Large intestine (tissue), 3 donors: ENCODE data around the gene TMC2. TPM values are rescaled to one million over a fixed set of nuclear protein-coding genes. Genes with fewer than 3 reads are reported as not detected.
A peak's percentile ranks its signal among the peaks of the same experiment; 100 is the strongest.

Source experiments
- DNase-seq, 2 donors: peaks; one replicate each; pipeline versions ENCODE4 v3.0.0 to v3.0.0-alpha.2; 2013
- H3K27ac ChIP-seq: one replicate; pipeline ENCODE4 v1.5.1; 2013; ENCODE audit warnings: low read length
- H3K27me3 ChIP-seq: 2 replicates; pipeline ENCODE4 v1.6.1; 2013; ENCODE audit warnings: low read length; ENCODE audit not compliant: control insufficient read depth, insufficient read depth
- H3K36me3 ChIP-seq: 2 replicates; pipeline ENCODE4 v1.6.1; 2013; ENCODE audit warnings: low read length; ENCODE audit not compliant: control insufficient read depth, insufficient read depth
- H3K4me1 ChIP-seq: one replicate; pipeline ENCODE4 v1.6.1; 2013; ENCODE audit warnings: low read length; ENCODE audit not compliant: control insufficient read depth, insufficient read depth
- H3K4me3 ChIP-seq: one replicate; pipeline ENCODE4 v1.5.1; 2013; ENCODE audit warnings: low read length
- H3K9me3 ChIP-seq: one replicate; pipeline ENCODE4 v1.6.1; 2013; ENCODE audit warnings: mild to moderate bottlenecking, low read depth, low read length, moderate library complexity; ENCODE audit not compliant: control insufficient read depth
- WGBS: methylation state at CpG from one replicate; pipeline ENCODE4 v1.1.5; 2013; ENCODE audit warnings: low lambda C conversion rate; ENCODE audit not compliant: insufficient coverage; 5-methylcytosine and 5-hydroxymethylcytosine counted together
- polyA plus RNA-seq: library from polyadenylated mRNA; unstranded; fragments of 120-200 nt; gene quantifications from one replicate; pipeline ENCODE4 v1.2.1, GENCODE V29; 2013

TMC2 gene
- polyA plus RNA-seq, 1 donor = 0.45 TPM

DNA sequence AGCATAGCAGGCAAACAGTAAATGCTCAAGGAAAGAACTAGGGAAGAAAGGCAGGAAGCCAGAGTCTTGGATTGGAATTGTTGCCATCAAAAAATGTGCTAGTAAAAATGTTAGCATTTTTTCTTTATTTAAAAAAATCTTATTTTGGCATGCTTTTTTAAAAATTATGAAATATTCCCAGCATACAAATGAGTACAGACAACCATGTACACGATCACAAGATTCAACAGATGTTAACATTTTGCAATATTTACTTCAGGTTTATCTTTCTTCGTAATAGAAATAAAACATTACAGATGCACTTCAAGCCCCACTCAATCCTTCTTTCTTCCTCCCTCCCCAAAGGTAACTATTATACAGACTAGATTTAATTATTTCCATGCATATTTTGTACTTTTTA lies 88.7 kb downstream of the TMC2 start:
- Histone ChIP-seq H3K9me3 (no peaks in the 10 kb centered on the region), H3K4me1 (no peaks in the 10 kb centered on the region), H3K27me3 (no peaks in the 10 kb centered on the region), H3K4me3 (no peak overlapping the region), H3K36me3 (no peaks in the 10 kb centered on the region), H3K27ac (no peak overlapping the region)
- DNase-seq = no peak
- WGBS = 89% methylated on average over 2 of the region's 2 CpGs

DNA sequence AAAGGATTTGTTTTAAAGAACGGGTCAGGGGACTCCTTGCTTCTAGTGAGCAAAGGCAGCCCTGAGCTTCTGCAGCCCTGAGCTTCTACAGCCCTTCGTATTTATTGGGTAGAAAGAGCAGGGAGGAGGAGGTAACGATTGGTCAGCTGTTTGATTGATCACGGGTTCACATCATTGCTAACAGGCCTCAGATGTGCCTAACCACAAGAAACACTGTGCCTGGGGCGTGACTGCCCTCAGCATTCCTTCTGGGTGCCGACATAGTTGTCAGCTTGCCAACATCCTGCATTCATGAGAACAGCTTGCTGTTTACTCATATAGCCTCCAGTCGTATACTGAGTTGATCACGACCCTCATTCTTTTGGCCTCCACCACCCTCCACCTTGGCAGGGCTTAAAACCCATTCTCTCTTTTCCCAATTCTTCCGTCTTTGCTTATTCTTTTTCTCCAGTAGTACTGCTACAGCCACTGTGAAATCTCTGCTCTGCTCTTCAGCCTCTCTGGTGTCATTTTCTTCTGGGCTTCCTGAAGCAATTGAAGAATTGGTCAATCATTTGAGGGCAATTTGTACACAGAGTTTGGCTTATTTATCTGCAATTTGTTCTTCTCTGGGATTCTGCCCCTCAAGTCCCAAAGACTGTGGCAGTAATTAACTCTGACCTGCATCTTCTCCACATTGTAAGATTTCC lies 90.6 kb downstream of the TMC2 start:
- WGBS = 84% methylated on average over 3 of the region's 9 CpGs
- Histone ChIP-seq H3K27me3 (no peaks in the 10 kb centered on the region), H3K4me1 (no peaks in the 10 kb centered on the region), H3K4me3 (no peak overlapping the region), H3K36me3 (no peaks in the 10 kb centered on the region), H3K27ac (no peak overlapping the region), H3K9me3 (no peaks in the 10 kb centered on the region)
- no peak for DNase-seq

DNA sequence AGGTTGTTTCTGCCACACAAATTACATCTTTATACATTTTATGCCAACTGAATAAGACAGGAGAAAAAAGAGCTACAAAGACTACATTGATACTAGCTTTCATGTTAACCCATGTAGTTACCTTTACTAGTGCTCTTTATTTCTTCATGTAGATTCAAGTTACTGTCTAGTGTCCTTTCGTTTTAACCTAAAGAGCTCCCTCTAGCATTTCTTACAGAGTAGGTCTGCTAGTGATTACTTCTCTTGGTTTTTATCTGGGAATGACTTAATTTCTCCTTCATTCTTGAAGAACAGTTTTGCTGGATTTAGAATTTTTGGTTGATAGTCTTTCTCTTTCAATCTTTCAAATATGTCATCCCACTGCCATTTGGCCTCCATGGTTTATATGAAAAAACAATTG lies 94.9 kb downstream of the TMC2 start:
- Histone ChIP-seq H3K9me3 (no peaks in the 10 kb centered on the region), H3K4me3 (no peak overlapping the region), H3K36me3 (no peaks in the 10 kb centered on the region), H3K27ac (no peak overlapping the region), H3K4me1 (no peaks in the 10 kb centered on the region), H3K27me3 (peaks cover 11% of the 10 kb centered on the region)
- WGBS = 33% methylated on average over 1 of the region's 1 CpG
- DNase-seq = no peak

DNA sequence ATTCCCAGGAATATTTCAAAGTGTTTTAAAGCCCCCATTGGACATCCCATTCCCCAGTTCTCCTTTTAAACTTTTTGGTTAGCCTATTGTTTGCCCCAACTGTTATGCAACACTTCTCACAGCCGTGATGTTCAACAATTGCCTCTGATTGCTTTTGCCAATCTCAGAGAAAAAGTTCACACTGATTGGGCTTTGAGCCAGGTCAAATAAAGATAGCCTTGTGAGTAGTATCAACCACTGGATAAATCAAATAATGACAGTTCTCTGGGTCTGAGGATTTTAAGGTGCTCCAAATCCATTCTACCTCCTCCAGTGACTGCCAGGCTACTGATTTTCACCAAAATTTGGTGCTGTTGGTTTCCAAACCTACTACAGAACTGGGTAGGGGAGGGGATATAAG lies 97.0 kb downstream of the TMC2 start:
- Histone ChIP-seq H3K4me3 (no peak overlapping the region), H3K27ac (no peak overlapping the region), H3K9me3 (no peaks in the 10 kb centered on the region), H3K36me3 (no peaks in the 10 kb centered on the region), H3K4me1 (no peaks in the 10 kb centered on the region), H3K27me3 (peaks cover 11% of the 10 kb centered on the region)
- no CpG with 5 or more reads among the region's 1 CpG for WGBS
- no peak for DNase-seq

DNA sequence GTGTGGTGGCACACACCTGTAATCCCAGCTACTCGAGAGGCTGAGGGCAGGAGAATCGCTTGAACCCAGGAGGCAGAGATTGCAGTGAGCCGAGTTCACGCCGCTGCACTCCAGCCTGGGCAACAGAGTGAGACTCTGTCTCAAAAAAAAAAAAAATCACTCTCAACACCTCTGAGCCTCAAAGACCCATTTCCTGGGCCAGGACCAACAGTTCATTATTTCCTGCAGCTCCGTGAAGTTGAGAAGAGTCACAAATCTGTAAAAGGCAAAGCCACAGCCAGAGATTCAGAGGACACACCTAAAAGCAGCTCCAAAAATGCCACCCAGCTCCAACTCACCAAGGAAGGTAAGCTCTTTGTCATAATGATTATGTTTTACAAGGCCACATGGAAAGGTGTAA lies 100.9 kb downstream of the TMC2 start:
- Histone ChIP-seq H3K27ac (no peak overlapping the region), H3K27me3 (peaks cover 11% of the 10 kb centered on the region), H3K4me1 (no peaks in the 10 kb centered on the region), H3K36me3 (no peaks in the 10 kb centered on the region), H3K9me3 (no peaks in the 10 kb centered on the region), H3K4me3 (no peak overlapping the region)
- no peak for DNase-seq
- WGBS = no CpG with 5 or more reads among the region's 6 CpGs

DNA sequence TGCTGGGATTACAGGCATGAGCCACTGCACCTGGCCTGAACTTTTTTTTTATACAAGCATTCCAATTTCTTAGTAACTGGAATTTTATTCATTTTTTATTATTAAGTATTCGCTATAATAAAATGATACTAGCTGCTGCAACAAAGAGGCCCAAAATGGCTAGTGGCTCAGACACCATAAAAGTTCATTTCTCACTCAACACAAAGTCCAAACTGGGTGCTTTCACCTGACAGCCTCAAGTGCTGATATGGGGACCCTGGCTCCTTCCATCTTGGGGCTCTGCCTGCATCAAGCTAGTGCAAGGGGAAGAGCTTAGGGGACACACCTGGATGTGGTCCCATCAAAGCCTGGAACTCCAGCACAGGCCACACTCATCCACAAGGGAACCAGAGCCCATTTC lies 103.9 kb downstream of the TMC2 start:
- Histone ChIP-seq H3K36me3 (peaks cover 4% of the 10 kb centered on the region), H3K27ac (no peak overlapping the region), H3K27me3 (peaks cover 2% of the 10 kb centered on the region), H3K4me1 (no peaks in the 10 kb centered on the region), H3K9me3 (no peaks in the 10 kb centered on the region), H3K4me3 (no peak overlapping the region)
- no CpG with 5 or more reads among the region's 1 CpG for WGBS
- DNase-seq = no peak

DNA sequence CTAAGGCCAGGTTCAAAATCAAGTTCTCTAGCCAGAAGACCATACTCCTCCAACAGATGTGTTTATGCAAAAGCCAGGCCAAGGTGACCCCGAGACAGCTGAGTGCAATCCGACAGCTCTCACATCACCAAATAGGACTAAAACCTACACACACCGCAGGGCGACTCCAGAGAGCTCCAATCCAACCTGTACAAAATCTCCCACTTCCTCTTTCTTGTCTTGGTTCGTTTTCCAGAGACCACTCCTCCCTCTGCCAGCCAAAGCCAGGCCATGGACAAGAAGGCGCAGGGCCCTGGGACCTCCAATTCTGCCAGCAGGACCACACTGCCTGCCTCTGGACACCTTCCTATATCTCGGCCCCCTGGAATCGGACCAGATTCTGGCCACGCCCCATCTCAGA lies 104.5 kb downstream of the TMC2 start:
- Histone ChIP-seq H3K27ac (no peak overlapping the region), H3K4me1 (no peaks in the 10 kb centered on the region), H3K27me3 (no peaks in the 10 kb centered on the region), H3K36me3 (peaks cover 4% of the 10 kb centered on the region), H3K9me3 (no peaks in the 10 kb centered on the region), H3K4me3 (no peak overlapping the region)
- no CpG with 5 or more reads among the region's 9 CpGs for WGBS
- no peak for DNase-seq

DNA sequence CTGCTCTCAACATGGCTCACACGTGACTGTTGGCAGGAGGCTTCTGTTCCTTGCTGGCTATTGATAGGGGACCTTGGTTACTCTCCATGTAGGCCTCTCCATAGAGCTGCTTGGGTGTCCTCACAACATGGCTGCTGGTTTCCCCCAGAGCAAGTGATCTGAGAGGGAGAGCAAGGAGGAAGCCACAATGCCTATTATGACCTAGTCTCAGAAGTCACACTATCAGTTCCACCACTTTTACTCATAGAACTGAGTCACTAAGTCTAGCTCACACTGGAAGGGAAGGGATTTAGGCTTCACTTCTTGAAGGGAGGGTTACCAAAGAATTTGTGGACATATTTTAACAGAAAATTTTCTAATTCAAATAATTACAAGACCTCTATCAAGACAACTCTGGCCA lies 107.3 kb downstream of the TMC2 start:
- Histone ChIP-seq H3K4me3 (no peak overlapping the region), H3K9me3 (no peaks in the 10 kb centered on the region), H3K36me3 (peaks cover 4% of the 10 kb centered on the region), H3K4me1 (no peaks in the 10 kb centered on the region), H3K27ac (no peak overlapping the region), H3K27me3 (no peaks in the 10 kb centered on the region)
- no CpG with 5 or more reads among the region's 1 CpG for WGBS
- no peak for DNase-seq

DNA sequence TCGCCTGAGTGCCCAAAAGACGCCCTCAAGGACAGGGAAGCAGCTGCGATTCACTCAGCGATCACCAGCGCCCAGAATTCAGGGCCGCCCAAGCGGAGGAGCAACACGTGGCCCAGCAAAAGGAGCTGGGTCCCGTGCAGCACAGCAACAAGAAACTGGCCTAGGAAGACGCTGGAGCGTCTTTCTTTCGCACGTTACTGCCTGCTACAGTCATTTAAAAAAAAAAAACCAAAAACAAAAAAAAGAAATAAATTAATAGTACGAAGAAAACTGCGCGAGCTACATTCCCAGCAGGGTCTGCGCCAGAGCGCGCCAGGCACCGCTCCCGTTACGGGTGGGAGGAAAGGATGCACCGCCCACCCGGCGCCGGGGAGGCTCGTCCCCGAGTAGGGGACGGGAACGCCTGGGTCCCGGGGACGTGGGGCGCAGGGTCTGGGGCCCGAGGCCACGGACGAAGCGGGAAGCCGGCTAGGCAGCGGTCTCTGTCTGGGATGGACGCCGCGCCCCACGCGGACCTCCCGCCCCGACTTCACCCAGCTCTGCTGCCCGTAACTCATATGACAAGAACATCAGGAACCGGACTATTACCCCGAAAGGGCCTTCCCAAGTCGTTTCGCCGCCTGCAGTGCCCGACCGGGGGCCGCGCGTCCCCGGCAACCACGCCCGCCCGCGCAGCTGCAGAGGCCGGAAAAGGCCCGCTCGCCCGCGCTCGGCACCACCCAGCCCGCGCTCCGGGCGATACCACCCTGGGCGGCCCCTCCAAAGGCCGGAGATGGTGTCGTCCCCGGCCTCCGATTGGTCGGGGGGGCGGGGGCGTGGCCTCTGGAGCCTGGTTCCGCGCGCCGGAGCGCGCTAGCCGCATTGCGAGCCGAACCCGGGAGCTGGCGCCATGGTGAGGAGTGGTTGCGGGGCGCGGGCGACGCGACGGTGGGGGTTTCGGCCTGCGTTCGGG lies 115.7 kb downstream of the TMC2 start, which contains the start of gene NOP56:
TSS of gene NOP56 (plus strand) at position 861 of the 952 bp plus-strand sequence. CDS start at position 890, 29 bp downstream.
- peak; percentile 89 to 97 for DNase-seq
- Histone ChIP-seq H3K9me3 (no peaks in the 10 kb centered on the region), H3K4me1 (peaks cover 13% of the 10 kb centered on the region), H3K36me3 (peaks cover 33% of the 10 kb centered on the region), H3K27ac (peak within 1 kb of the TSS; percentile 92), H3K27me3 (no peaks in the 10 kb centered on the region), H3K4me3 (peak within 1 kb of the TSS; percentile 98)
- WGBS = 0% methylated on average over 2 of the region's 101 CpGs

DNA sequence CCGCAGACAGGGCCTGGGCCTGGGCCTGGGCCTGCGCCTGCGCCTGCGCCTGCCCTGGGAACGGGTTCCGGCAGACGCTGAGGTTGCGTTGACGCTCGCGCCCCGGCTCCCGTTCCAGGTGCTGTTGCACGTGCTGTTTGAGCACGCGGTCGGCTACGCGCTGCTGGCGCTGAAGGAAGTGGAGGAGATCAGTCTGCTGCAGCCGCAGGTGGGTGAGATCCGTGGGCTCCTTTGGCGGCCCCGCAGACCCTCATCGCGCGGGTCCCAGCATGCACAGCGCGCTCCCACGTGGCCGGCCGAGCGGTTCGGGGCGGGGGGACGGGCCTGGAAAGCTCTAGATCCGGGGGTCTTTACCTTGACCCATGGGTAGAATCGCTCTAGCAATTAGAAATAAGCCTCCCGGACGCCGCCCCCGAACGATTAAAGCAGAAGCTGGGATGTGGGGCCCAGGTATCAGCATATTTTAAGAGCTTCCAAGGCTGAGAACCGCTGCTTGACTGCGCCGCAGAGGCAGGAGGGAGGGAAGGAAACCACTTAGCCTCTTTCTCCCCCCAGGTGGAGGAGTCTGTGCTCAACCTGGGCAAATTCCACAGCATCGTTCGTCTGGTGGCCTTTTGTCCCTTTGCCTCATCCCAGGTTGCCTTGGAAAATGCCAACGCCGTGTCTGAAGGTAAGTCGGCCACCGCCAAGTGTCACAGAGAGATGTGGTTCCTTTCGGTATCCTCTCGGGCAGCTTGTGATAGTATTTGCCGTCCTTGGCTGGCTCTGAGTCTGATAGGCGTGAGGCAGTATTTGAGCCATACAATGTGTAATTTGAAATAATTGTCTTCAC lies 116.6 kb downstream of the TMC2 start:
- Histone ChIP-seq H3K9me3 (no peaks in the 10 kb centered on the region), H3K4me3 (peak overlapping the region; percentile 88), H3K36me3 (peaks cover 42% of the 10 kb centered on the region), H3K4me1 (peaks cover 13% of the 10 kb centered on the region), H3K27me3 (no peaks in the 10 kb centered on the region), H3K27ac (peak overlapping the region; percentile 63)
- no CpG with 5 or more reads among the region's 56 CpGs for WGBS
- peak; percentile 43 to 51 for DNase-seq
